RKO (cell line): Measurements from ENCODE around the gene ACTC1.
"Not testable (repeated sequence)": the region's sequence is repeated elsewhere in the genome, so short reads cannot be mapped to it uniquely, and the experiment has no call there.

Source experiments
- DNase-seq: peaks from one replicate; pipeline ENCODE4 v3.0.0-alpha.2; 2016; ENCODE audit warnings: low spot score

ACTC1 gene

DNA sequence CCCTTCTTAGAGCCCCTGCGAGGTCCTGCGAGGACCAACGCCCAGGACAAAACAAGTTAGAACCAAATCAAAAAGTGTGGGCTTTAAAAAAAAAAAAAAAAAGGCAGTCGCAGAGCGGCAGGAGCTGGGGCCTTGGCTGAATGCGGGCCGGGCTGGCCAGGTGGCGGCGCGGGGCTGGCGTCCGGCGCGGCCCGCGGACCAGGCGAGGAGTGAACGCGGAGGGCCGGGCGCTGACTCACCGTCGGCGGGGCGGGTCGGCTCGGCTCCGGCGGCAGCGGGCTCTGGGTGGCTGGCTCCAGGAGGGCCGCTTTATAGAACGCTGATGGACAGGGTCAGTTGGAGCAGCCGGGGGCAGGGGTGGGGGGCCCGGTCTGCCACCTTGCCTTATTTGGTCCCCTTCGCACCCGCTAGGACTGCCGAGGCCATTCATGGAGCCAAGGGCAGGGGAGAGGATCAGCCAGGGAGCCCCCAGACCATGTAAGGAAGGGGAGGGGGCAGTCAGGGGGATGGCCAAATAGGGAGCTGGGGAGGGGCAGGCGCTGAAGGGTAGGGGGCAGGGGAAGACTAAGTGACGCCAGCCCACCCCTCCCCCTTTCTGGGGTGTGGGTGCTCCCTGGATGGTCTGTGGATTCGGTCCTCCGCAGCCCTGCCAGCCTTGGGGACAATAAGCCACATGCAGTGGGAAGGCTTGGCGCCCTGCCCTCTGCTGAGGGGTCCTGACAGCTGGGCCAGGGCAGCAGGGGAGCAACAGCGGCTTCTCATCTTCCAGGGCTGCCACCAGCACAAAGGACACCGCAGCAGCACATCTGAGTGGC lies at the start of gene ACTC1:
Gene ACTC1 (minus strand): TSS at position 283 of the 815 bp plus-strand sequence. CDS start 741 bp downstream, outside the sequence.
- no peak for DNase-seq

DNA sequence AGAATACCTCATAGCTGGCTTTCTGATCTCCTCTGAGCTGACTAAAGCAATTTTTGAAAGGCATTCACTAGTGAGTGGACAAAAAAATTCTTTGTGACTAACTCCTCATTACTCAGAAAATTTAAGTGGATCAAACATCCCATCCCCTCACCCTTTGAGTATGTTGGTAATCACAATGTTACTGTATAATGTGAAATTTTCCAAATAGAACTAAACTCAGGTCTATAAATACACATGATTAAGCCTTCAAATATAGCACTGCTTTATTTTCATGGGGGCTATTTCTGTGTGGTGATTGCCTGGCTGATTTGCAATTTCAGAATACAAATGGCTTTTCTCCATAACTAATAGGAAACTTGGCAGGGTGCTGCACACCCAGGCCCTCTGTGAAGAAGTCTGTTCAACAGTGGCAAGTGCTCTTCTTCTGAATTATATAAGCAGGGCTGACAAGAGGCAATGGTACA lies 45.9 kb upstream of the ACTC1 start:
- DNase-seq = no peak

DNA sequence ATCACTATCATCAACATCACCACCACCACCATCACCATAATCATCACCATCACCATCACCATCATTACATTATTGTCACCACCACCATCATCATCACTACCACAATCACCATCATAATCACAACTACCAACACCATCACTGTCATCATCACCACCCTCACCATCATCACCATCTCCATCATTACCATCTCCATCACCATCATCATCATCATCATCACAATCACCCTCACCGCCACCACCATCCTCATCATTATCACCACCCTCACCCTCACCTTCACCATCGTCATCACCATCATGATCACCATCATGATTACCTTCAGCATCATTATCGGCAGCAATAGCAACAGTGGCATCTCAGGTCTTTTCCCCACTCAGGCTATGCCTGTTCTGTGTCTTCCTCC lies 42.9 kb upstream of the ACTC1 start:
- no peak for DNase-seq

DNA sequence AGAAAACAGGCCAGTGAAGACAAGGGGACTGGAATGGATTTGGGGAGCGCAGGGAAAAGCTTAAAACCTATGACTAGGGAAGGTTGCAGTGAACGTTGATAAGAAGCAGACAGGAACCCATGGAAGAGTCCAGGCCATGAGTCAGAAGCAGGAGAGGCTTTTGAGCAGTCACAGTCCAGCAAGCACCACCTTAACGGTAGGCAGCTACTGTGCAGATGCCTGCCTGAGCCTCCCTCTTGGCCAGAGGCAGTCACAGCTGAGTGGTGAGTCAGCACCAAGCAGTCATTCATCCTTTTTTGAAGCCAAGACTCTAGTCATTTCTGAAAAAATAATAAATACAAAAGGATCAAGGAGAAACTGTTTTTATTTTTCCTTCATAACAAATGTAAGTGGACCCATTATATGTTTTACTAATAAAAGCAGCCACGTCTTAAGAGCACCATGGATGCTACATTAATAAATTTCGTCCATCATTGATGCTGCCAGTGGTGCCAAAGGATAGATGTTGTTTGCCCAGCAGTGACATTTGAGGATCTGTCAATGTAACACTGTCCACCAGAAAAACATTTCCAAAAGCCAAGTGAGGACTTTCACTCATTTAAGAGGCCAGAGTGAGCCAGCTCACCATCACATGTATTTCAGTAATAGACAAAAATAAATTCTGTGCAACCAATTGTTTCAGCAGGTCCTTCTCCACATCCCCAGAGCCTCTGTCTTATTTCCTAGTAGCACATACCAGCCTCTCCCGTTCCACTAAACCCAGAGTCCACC lies 42.1 kb upstream of the ACTC1 start:
- peak; percentile 43 for DNase-seq

GRCh38 chr15:34828145-34828911 lies 33.0 kb upstream of the ACTC1 start:
- no peak for DNase-seq

DNA sequence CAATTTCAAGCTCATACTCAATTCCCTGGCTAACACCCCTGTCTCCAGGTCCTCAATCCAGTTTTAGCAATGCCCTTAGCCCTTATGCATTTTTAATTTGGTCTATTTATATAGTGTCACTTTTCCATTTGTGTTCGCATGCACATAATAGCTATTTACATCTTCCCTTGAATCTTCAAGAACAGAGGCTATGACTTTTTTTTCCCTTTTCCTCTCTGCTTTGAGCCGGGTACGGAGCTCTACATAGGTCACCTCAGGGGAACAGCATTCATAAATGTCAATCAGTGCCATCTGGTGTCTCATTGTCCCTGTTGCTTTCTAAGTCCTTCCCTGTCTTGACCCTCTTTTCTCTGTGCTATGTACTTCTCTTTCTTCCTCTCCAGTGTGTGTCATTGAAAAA lies 26.5 kb upstream of the ACTC1 start:
- DNase-seq = no peak

GRCh38 chr15:34820110-34820509 lies 24.8 kb upstream of the ACTC1 start:
- no peak for DNase-seq

DNA sequence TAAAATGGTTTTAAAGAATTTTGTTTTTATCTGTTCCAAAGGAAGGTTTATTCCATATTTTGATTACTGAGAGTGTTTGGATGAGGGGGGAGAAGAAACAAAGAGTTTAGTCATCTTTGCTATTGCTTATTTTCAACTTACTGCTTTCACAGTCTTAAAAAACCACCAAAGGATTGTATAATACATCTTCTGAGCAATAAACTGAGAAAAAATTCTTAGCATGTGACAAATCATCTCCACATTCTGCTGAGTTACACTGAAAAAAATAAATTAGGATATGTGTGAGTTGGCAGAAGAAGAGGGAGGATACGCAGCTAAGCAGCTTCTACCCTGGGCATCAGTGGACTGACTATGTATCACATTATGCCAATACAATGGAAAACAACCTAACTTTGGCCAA lies 23.2 kb upstream of the ACTC1 start:
- no peak for DNase-seq

DNA sequence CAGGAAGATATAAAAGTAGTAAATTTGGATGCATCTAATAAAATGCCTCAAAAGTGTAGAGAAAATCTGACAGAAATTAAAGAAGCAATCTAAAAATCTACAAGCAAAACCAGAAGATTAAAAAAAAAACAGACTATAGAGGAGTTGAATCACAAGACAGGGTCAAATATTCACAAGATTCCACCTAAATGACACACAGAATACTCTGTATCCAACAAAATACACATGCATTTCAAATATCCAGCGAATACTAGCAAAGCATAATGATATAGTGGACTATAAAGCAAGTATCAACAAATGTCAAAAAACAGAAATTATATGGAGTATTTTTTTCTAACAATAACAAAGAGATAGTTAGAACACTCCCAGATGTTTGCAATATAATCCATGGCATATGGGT lies 20.5 kb upstream of the ACTC1 start:
- DNase-seq = no peak

GRCh38 chr15:34813446-34814190 lies 18.3 kb upstream of the ACTC1 start:
- no peak for DNase-seq

DNA sequence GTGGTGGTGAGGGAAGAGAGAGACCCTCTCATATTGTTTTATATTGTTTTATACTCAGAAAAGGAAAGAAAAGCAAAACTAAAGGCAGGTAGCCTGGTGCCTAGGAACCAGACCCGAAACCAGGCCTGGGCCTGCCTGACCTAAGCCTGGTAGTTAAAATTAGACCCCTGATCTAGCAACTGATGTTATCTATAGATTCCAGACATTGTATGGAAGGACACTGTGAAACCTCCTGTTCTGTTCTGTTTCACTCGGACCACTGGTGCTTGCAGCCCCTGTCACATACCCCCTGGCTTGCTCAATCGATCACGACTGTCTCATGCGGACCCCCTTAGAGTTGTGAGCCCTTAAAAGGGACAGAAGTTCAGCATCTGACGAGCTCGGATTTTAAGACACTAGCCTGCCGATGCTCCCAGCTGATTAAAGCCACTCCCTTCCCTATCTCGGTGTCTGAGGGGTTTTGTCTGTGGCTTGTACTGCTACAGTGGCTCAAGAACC lies 17.6 kb upstream of the ACTC1 start:
- DNase-seq = not testable (repeated sequence)

- no peak for DNase-seq
Measured at GRCh38 chr15:34812369-34812768, 17.0 kb upstream of the ACTC1 start.

GRCh38 chr15:34810443-34811129 lies 15.2 kb upstream of the ACTC1 start:
- peak; percentile 52 for DNase-seq

GRCh38 chr15:34809186-34809585 lies 13.8 kb upstream of the ACTC1 start:
- no peak for DNase-seq

DNA sequence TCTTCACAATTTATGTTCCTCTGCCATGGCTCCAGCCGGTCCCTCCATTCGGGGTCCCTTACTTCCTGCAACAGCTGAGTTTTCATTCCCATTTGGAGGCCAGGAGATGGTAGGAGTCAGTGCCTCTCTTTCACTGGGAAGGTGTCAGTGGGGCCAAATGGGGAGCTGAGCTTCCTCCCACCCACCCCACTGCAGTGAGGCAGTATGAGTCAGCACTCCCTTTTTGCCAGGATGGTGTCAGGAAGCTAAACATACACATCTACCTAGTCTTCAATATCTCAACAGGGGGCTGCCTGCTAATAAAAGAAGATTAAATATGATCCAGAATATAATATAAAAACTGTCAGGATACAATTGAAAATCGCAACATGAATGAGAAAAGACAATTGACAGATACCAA lies 12.7 kb upstream of the ACTC1 start:
- peak; percentile 7 for DNase-seq

DNA sequence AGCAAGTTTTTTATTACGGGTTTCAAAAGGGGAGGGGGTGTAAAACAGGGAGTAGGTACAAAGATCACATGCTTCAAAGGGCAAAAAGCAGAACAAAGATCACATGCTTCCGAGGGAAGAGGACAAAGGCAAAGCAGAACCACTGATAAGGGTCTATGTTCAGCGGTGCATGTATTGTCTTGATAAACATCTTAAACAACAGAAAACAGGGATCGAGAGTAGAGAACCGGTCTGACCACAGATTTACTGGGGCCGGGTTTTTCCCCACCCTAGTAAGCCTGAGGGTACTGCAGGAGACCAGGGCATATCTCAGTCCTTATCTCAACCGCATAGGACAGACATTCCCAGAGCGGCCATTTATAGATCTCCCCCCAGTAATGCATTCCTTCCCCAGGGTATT lies 11.9 kb upstream of the ACTC1 start:
- not testable (repeated sequence) for DNase-seq

- DNase-seq = no peak
Measured at GRCh38 chr15:34804776-34805175, 9.4 kb upstream of the ACTC1 start.

GRCh38 chr15:34804113-34804512 lies 8.8 kb upstream of the ACTC1 start:
- no peak for DNase-seq

DNA sequence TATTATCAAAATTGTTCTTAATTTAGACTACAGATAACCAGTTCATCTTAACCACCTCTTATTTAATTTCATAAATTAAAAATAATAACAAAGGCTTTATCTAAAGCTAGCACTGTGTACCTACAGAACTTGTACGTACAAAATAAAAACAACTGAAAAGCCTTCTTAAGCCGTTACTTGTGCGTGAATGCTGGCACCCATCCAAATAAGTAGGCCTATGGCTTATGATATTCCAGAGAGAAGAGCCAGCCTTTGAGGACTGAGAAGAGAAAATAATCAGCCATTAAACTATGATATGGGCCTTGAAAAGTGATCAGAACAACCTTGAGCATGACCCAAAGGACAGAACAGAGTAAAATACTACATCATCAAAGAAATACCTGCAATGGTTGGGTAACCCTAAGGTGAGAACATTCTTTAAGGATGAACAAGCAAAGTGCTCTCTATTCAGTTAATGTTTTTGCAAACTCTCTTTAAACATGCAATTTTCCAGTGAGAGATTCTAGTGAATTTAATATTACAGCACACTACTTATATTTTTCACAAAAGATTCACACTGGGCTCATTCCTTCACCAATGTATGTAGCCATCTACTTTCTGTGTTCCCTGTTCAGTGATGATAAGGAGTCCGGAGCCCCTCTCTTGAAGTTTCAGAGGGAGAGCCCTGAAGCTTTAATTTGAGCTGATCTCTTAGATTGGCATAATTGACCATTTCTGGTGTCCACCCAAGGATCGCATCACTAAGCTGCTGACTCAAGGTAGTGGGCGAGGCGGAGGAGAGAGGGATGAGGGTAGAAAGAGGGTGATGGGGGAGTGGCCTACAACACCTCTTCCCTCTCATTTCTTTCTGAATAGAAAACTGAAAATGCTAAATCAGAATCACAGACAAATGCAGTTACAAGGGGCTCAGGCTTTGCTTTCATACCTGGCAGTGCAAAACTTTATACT lies 7.7 kb upstream of the ACTC1 start:
- DNase-seq = no peak

DNA sequence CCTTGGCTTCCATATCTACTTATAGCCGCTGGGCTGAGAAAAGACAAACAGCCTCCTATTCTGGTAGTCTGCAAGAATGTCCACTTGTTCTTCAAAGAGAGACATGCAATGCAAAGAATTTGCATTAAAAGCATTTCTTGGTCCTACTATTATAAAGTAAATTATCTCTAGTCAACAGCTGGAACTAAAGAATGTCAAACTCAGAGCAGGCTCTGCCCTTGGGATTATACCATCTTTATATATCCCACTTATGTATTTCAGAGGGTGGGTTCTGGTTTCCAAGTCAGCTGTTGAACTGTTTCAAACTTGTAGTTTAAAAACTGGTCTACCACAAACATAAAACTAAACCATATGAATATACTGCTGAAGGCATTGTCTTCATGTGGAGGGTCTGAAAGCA lies 7.0 kb upstream of the ACTC1 start:
- DNase-seq = no peak
